AG04450 (cell line): ENCODE measurements around the gene CADM2. TPM values are rescaled to one million over a fixed set of nuclear protein-coding genes. Genes with fewer than 3 reads are reported as not detected.
"Not testable (repeated sequence)": the region's sequence is repeated elsewhere in the genome, so short reads cannot be mapped to it uniquely, and the experiment has no call there.

Experiments
- CTCF ChIA-PET: fragments of 300-600, 350-600 bp; formaldehyde crosslinking; extraction: SDS; loops from one replicate; lab custom pipeline; 2022; ENCODE audit warnings: antibody characterized with exemption, inconsistent platforms; lab: Charles Lee
- POLR2A ChIA-PET: fragments of 350-600 bp; formaldehyde crosslinking; extraction: SDS; loops from one replicate; lab custom pipeline; 2021; ENCODE audit warnings: antibody characterized with exemption, inconsistent platforms; lab: Yijun Ruan, JAX
- DNase-seq: peaks from one replicate; pipeline ENCODE4 v3.0.0-alpha.2; 2011; ENCODE audit warnings: low read depth, low spot score
- H3K27ac ChIP-seq: one replicate; pipeline ENCODE4 v1.5.1; 2012; ENCODE audit warnings: low read depth, low read length, control low read depth
- H3K27me3 ChIP-seq: one replicate; pipeline ENCODE4 v1.6.0; 2012; ENCODE audit warnings: low read length; ENCODE audit not compliant: control insufficient read depth, insufficient read depth
- H3K4me3 ChIP-seq: 2 replicates; pipeline ENCODE4 v1.5.1; 2011; ENCODE audit warnings: mild to moderate bottlenecking, low read depth, low read length, control low read depth
- H3K9me3 ChIP-seq: 2 replicates; pipeline ENCODE4 v1.5.1; 2012; ENCODE audit warnings: low read length; ENCODE audit not compliant: control insufficient read depth, insufficient read depth
- polyA minus RNA-seq: library from RNA; depleted of rRNA, polyadenylated mRNA; stranded (reverse); fragments of >200 nt; gene quantifications from 2 replicates; pipeline ENCODE4 v1.2.3, GENCODE V29; 2011; rRNA and poly(A)+ RNA removed
- polyA plus RNA-seq: library from polyadenylated mRNA; depleted of rRNA; stranded (reverse); fragments of >200 nt; gene quantifications from 2 replicates; pipeline ENCODE4 v1.2.3, GENCODE V29; 2011; rRNA removed
- TF ChIP-seq, protein P1 (sequence below): IDR thresholded peaks from 2 replicates; pipeline ENCODE4 v1.5.1; 2011; ENCODE audit warnings: low read depth, low read length, control low read depth, inconsistent platforms

The CADM2 gene
- polyA plus RNA-seq (not detected in 2 replicates), polyA minus RNA-seq (0.23 TPM in 1 of 2 replicates, not detected in the other)

DNA sequence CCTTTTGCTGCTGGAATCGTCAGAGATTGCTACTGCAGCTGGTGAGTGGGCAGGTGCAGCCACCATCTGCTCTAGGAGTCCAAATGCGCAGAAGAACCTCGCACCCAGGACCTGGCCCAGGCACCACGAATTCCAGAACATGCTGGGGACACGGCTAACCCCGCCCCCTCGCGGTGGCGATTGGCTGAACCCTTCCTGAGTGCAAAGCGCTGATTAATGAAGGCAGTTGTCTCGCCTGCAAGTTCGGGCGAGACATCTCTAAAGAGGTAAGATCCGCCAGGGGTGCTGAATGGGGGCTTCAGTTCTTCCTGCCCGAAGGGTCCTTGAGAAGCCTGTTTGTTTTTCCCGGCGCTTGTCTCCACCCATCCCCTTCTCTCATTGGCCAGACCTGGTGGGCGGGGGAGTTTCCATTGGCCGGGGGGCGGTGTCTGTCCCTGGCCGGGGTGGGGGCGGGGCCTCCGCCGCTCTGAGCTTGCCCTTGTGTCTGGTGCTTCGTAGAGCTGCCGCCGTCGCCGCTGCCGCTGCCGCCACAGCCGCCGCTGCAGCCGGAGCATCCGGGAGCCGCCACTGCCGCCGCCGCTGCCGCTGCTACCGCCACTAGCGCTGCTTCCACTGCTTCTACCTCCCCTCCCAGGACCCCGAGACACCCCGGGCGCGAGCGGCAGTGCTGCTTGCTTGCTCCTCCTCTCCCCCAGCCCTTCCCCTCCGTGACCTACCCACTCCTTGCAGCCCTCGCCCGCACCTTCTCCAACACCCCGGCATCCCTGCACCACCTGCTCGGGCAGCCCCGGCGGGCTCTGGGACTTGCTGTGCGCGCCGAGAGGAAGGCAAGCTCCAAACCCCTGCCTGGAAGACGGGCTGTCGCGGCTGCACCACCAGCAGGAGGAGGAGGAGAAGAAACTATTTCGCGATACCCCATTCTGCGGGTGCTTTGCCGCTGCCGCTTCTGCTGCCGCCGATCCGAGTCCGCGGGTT is at the start of gene CADM2:
Gene CADM2, plus strand, starts transcription at position 495 of the 975 bp plus-strand sequence.
- POLR2A ChIA-PET: no interaction called here

DNA sequence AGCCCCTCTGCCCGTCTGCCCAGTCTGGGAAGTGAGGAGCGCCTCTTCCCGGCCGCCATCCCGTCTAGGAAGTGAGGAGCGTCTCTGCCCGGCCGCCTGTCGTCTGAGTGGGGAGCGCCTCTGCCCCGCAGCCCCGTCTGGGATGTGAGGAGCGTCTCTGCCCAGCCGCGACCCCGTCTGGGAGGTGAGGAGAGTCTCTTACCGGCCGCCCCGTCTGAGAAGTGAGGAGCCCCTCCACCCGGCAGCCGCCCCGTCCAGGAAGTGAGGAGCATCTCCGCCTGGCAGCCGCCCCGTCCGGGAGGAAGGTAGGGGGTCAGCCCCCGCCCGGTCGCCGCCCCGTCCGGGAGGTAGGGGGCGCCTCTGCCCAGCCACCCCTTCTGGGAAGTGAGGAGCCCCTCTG is 40.2 kb upstream of the CADM2 start:
- CTCF ChIA-PET, H3K27me3 ChIP-seq, H3K27ac ChIP-seq, DNase-seq, H3K4me3 ChIP-seq, POLR2A ChIA-PET: not testable (repeated sequence)
- peaks cover 18% of the 10 kb centered on the region for H3K9me3 ChIP-seq

More for the DNA sequence above, at the start of gene CADM2:
- peak within 1 kb of the TSS; percentile 51 for H3K4me3 ChIP-seq
- TF ChIP-seq, protein P1, sequence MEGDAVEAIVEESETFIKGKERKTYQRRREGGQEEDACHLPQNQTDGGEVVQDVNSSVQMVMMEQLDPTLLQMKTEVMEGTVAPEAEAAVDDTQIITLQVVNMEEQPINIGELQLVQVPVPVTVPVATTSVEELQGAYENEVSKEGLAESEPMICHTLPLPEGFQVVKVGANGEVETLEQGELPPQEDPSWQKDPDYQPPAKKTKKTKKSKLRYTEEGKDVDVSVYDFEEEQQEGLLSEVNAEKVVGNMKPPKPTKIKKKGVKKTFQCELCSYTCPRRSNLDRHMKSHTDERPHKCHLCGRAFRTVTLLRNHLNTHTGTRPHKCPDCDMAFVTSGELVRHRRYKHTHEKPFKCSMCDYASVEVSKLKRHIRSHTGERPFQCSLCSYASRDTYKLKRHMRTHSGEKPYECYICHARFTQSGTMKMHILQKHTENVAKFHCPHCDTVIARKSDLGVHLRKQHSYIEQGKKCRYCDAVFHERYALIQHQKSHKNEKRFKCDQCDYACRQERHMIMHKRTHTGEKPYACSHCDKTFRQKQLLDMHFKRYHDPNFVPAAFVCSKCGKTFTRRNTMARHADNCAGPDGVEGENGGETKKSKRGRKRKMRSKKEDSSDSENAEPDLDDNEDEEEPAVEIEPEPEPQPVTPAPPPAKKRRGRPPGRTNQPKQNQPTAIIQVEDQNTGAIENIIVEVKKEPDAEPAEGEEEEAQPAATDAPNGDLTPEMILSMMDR: no peak
- H3K27ac ChIP-seq: no peak within 1 kb of the TSS
- no peaks in the 10 kb centered on the region; the same call in 1 of the 2 replicates for H3K9me3 ChIP-seq
- CTCF ChIA-PET: no interaction called here
- peaks cover 8% of the 10 kb centered on the region for H3K27me3 ChIP-seq
- DNase-seq: no peak

DNA sequence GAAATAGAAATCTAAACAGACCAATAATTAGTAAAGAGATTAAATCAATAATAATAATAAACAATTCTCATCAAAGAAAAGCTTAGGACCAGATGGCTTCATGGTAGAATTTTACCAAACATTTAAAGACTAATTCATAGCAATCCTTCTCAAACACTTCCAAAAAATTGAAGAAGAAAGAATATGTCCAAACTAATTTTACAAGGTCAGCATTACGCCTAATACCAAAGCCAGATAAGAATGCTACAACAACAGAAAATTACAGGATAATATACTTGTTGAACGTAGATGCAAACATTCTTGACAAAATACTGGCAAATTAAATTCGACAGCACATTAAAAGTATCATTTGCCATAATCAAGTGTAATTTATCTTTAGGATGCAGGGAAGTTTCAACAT is 36.1 kb upstream of the CADM2 start:
- POLR2A ChIA-PET: no interaction called here
- no peaks in the 10 kb centered on the region for H3K27me3 ChIP-seq
- no peak for DNase-seq
- CTCF ChIA-PET: no interaction called here
- H3K27ac ChIP-seq: no peak overlapping the region
- TF ChIP-seq, protein P1: no peak
- H3K9me3 ChIP-seq: peaks cover 8% of the 10 kb centered on the region
- H3K4me3 ChIP-seq: no peak overlapping the region

DNA sequence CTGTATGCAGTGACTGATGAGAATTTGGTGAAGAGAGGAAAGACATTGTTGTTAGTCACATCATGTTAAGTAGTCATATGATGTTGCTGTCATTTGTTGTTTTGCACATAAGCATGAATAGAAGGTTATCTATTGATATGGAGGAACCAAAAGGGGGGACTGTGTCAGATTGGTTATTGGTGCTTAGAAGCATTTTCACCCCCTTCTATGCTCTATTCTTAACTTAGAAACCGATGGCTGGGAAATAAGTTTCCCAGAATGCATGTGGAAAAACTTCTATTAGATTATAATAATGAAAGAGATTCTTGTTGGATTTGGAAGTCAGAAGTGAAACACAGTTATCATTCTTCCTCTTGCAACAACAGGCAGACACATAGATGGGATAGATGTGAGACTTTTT is 33.2 kb upstream of the CADM2 start:
- ChIA-PET POLR2A (no interaction called here), CTCF (no interaction called here)
- TF ChIP-seq, protein P1: no peak
- Histone ChIP-seq H3K27me3 (no peaks in the 10 kb centered on the region), H3K4me3 (no peak overlapping the region), H3K27ac (no peak overlapping the region), H3K9me3 (peaks cover 4% of the 10 kb centered on the region; the same call in 1 of the 2 replicates)
- DNase-seq: no peak

GRCh38 chr3:84943379-84943778 is 15.4 kb upstream of the CADM2 start:
- no peaks in the 10 kb centered on the region for H3K27me3 ChIP-seq
- no peak overlapping the region for H3K27ac ChIP-seq
- ChIA-PET POLR2A (no interaction called here), CTCF (no interaction called here)
- peaks cover 11% of the 10 kb centered on the region for H3K9me3 ChIP-seq
- TF ChIP-seq, protein P1: no peak
- no peak for DNase-seq
- H3K4me3 ChIP-seq: no peak overlapping the region
